ENCODE results near the gene KDSR. TPM values are rescaled to one million over a fixed set of nuclear protein-coding genes. Genes with fewer than 3 reads are reported as not detected.

Gene KDSR
- polyA plus RNA-seq, 3 donors: 9.6 to 38.5 (median 29.9) TPM

DNA sequence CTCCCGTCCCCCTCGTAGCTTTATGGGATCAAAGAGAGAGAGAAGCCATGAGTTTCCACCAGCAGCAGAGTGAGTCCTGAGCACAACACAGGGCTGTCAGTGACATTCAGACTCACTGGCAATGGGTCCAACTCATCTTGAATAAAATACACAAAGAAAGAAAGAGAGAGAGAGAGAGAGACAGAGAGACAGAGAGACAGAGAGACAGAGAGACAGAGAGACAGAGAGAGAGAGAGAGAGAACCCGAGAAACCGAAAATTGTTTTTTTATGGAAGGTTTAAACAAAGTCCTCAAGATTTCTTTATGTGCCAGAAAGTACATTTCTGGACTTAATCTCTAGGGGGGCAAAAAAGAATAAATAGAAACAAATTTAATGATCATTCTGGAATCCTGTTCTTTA, 35.9 kb downstream of the KDSR start:
- no peaks in the 10 kb centered on the region for H3K9me3 ChIP-seq (replicated peaks in 1 of 2; ENCODE audit: control insufficient read depth in 1 of 2, insufficient read depth in 1 of 2, low read length in 2 of 2)
- no peaks in the 10 kb centered on the region for H3K79me2 ChIP-seq (ENCODE audit: insufficient read depth, low read length)
- H3K4me1 ChIP-seq (ENCODE audit: control insufficient read depth in 1 of 2, insufficient read depth in 2 of 2, low read length in 2 of 2): no peaks in the 10 kb centered on the region
- H3K9ac ChIP-seq (ENCODE audit: insufficient read depth, low read length, poor library complexity, severe bottlenecking): no peak overlapping the region
- intact Hi-C loops (cut with micrococcal nuclease): no loop called here
- Mint-ChIP-seq H3K4me3 (no peak overlapping the region), H3K4me1 (no peaks in the 10 kb centered on the region), H3K27me3 (ENCODE audit: low read depth in 3 of 3) (peaks cover 0 to 3% (median 2%) of the 10 kb centered on the region in 3 donors), H3K36me3 (peaks cover 32 to 50% of the 10 kb centered on the region in 2 donors), H3K9me3 (no peaks in the 10 kb centered on the region), H3K27ac (peak overlapping the region in 1 of 7 donors; percentile 57)
- H3K4me3 ChIP-seq (replicated peaks in 1 of 3; ENCODE audit: low read depth in 2 of 3, low read length in 3 of 3): no peak overlapping the region
- H3K27me3 ChIP-seq (ENCODE audit: control insufficient read depth in 2 of 2, insufficient read depth in 2 of 2, low read length in 2 of 2): no peaks in the 10 kb centered on the region
- no peaks in the 10 kb centered on the region for H4K20me1 ChIP-seq (ENCODE audit: insufficient read depth, low read length)
- TF ChIP-seq, protein P1, sequence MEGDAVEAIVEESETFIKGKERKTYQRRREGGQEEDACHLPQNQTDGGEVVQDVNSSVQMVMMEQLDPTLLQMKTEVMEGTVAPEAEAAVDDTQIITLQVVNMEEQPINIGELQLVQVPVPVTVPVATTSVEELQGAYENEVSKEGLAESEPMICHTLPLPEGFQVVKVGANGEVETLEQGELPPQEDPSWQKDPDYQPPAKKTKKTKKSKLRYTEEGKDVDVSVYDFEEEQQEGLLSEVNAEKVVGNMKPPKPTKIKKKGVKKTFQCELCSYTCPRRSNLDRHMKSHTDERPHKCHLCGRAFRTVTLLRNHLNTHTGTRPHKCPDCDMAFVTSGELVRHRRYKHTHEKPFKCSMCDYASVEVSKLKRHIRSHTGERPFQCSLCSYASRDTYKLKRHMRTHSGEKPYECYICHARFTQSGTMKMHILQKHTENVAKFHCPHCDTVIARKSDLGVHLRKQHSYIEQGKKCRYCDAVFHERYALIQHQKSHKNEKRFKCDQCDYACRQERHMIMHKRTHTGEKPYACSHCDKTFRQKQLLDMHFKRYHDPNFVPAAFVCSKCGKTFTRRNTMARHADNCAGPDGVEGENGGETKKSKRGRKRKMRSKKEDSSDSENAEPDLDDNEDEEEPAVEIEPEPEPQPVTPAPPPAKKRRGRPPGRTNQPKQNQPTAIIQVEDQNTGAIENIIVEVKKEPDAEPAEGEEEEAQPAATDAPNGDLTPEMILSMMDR (IDR thresholded peaks at IDR 0.05): no peak
- no peak overlapping the region for H2AFZ ChIP-seq (ENCODE audit: insufficient read depth, low read depth, low read length, poor library complexity, severe bottlenecking)
- H3K4me2 ChIP-seq (replicated peaks; ENCODE audit: extremely low read depth, low read length, poor library complexity, severe bottlenecking): no peak overlapping the region
- DNase-seq: no peak
- 100% methylated on average over 4 of the region's 4 CpGs for WGBS (ENCODE audit: insufficient coverage)
- peaks cover 18 to 48% of the 10 kb centered on the region in 2 donors for H3K36me3 ChIP-seq (replicated peaks in 1 of 2; ENCODE audit: control insufficient read depth in 1 of 2, insufficient read depth in 2 of 2, low read length in 2 of 2)
- no peak overlapping the region for H3K27ac ChIP-seq (ENCODE audit: low read depth in 1 of 2, low read length in 2 of 2)

DNA sequence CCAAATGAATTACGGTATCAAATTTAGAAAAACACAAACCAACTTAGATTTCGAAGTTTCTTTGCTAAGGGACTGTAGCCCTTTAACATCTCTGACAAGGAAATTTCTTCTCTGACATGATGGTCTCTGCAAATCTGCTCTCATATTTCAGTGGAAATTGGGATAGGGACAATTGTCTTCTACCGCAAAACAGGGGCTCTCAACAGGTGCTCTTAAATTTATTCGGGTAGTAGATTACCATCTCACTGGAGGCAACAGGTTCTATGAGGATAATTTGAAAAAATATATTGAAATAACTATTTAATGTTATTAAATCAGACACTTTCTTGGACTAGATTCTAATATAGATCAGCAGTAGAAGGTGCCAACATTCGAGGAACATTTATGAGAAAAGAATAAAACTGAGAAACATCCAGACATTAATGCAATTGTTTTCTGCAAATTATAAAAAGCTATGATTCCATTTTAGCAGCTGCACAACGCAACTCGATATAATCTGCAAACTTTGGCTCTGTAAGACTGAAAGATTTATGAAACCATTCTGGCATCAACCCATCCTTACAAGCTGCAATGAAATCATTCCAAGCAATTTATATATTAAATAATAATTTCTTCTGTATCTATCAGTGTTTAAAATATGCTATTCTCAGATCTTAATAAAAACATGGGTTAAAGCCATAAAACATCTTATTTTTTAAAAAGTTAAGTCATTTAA, 37.4 kb downstream of the KDSR start:
- Histone ChIP-seq H3K4me2 (replicated peaks; ENCODE audit: extremely low read depth, low read length, poor library complexity, severe bottlenecking) (no peak overlapping the region), H3K36me3 (replicated peaks in 1 of 2; ENCODE audit: control insufficient read depth in 1 of 2, insufficient read depth in 2 of 2, low read length in 2 of 2) (peaks cover 8 to 34% of the 10 kb centered on the region in 2 donors), H3K4me3 (replicated peaks in 1 of 3; ENCODE audit: low read depth in 2 of 3, low read length in 3 of 3) (no peak overlapping the region), H3K9ac (ENCODE audit: insufficient read depth, low read length, poor library complexity, severe bottlenecking) (no peak overlapping the region), H3K27ac (ENCODE audit: low read depth in 1 of 2, low read length in 2 of 2) (no peak overlapping the region), H4K20me1 (ENCODE audit: insufficient read depth, low read length) (no peaks in the 10 kb centered on the region), H3K9me3 (replicated peaks in 1 of 2; ENCODE audit: control insufficient read depth in 1 of 2, insufficient read depth in 1 of 2, low read length in 2 of 2) (no peaks in the 10 kb centered on the region), H2AFZ (ENCODE audit: insufficient read depth, low read depth, low read length, poor library complexity, severe bottlenecking) (no peak overlapping the region), H3K27me3 (ENCODE audit: control insufficient read depth in 2 of 2, insufficient read depth in 2 of 2, low read length in 2 of 2) (no peaks in the 10 kb centered on the region), H3K79me2 (ENCODE audit: insufficient read depth, low read length) (no peaks in the 10 kb centered on the region), H3K4me1 (ENCODE audit: control insufficient read depth in 1 of 2, insufficient read depth in 2 of 2, low read length in 2 of 2) (no peaks in the 10 kb centered on the region)
- TF ChIP-seq, protein P1 (IDR thresholded peaks at IDR 0.05): no peak
- Mint-ChIP-seq H3K36me3 (peaks cover 21 to 37% of the 10 kb centered on the region in 2 donors), H3K27ac (no peak overlapping the region), H3K9me3 (no peaks in the 10 kb centered on the region), H3K4me1 (no peaks in the 10 kb centered on the region), H3K27me3 (ENCODE audit: low read depth in 3 of 3) (peaks cover 0 to 3% (median 0%) of the 10 kb centered on the region in 3 donors), H3K4me3 (no peak overlapping the region)
- WGBS (ENCODE audit: insufficient coverage): 100% methylated on average over 2 of the region's 7 CpGs
- no peak for DNase-seq
- intact Hi-C loops (cut with micrococcal nuclease): loop anchor here in 1 of 2 donors (10.0 kb wide), 1 partner anchor 315 kb away; no protein-coding TSS in a partner anchor

Measured in CD14-positive monocyte (primary cell).